ENCODE results near the gene PRKAA1. TPM values are rescaled to one million over a fixed set of nuclear protein-coding genes. Genes with fewer than 3 reads are reported as not detected.
"Not testable (repeated sequence)": the region's sequence is repeated elsewhere in the genome, so short reads cannot be mapped to it uniquely, and the experiment has no call there.

PRKAA1 gene
- total RNA-seq, 4 donors from 2014 or later = 79.3 to 262 (median 112) TPM

DNA sequence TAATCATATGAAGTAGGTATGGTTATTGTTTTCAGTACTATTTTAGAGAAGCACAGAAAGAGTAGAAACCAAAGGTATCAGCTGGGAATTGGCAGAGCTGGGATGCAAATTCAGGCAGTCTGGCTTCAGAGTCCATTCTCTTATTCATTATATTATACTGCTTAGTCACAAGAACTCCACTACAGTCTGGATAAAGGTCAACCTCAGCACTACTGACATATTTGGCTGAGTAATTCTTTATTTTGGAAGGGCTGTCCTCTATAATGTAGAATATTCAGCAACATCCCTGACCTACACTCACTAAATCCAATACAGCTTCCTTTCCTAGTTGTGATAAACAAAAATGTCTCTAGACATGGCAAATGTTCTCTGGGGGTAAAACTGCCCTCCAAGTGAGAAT lies 80.9 kb downstream of the PRKAA1 start:
- DNase-seq = no peak
- H3K4me3 ChIP-seq = no peak overlapping the region
- in situ Hi-C loops (cut with MboI; ENCODE audit: low pct_ligation_motif_present in 1 of 4, low pct_unique_long_range_greater_than_20kb in 1 of 4, low sequenced_read_pairs in 3 of 4) (no loop called here), intact Hi-C loops (cut with DNase I; ENCODE audit: low total_unique reads) (no loop called here)
- H3K36me3 ChIP-seq = peaks cover 0 to 15% (median 0%) of the 10 kb centered on the region in 4 donors
- H3K27me3 ChIP-seq = no peaks in the 10 kb centered on the region
- H3K9me3 ChIP-seq = peaks cover 3 to 7% of the 10 kb centered on the region in 2 donors
- H3K27ac ChIP-seq = peak overlapping the region in 2 of 4 donors; percentile 7 to 20
- H3K4me1 ChIP-seq = peaks cover 0 to 39% (median 4%) of the 10 kb centered on the region in 4 donors
- TF ChIP-seq POLR2A (IDR thresholded peaks at IDR 0.05) = no peak
- TF ChIP-seq EP300 (IDR thresholded peaks at IDR 0.05; ENCODE audit: low read depth) = no peak
- TF ChIP-seq, protein P1, sequence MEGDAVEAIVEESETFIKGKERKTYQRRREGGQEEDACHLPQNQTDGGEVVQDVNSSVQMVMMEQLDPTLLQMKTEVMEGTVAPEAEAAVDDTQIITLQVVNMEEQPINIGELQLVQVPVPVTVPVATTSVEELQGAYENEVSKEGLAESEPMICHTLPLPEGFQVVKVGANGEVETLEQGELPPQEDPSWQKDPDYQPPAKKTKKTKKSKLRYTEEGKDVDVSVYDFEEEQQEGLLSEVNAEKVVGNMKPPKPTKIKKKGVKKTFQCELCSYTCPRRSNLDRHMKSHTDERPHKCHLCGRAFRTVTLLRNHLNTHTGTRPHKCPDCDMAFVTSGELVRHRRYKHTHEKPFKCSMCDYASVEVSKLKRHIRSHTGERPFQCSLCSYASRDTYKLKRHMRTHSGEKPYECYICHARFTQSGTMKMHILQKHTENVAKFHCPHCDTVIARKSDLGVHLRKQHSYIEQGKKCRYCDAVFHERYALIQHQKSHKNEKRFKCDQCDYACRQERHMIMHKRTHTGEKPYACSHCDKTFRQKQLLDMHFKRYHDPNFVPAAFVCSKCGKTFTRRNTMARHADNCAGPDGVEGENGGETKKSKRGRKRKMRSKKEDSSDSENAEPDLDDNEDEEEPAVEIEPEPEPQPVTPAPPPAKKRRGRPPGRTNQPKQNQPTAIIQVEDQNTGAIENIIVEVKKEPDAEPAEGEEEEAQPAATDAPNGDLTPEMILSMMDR (IDR thresholded peaks at IDR 0.05) = no peak
- TF ChIP-seq POLR2AphosphoS5 (IDR thresholded peaks at IDR 0.05) = no peak

DNA sequence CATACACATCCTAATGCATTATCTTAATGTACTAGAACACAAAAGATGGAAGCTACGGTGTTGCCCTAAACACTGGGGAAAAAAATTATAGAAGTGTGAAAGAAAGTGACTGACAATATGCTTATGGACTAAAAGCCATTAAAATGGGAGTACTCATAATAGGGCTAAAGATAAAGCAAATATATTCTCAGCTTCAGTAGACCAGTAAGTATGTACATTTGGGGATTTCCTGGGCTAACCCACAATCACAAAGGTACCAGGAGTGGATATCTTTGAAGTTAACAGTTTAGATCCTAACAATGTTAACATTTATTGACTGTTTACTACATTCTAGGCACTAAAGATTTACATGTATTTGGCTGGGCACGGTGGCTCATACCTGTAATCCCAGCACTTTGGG lies 81.6 kb downstream of the PRKAA1 start:
- no peak overlapping the region for H3K27ac ChIP-seq
- 75 to 100% methylated on average over 1 to 2 of the region's 2 CpGs for WGBS, 2 donors (ENCODE audit: low coverage in 1 of 2)

DNA sequence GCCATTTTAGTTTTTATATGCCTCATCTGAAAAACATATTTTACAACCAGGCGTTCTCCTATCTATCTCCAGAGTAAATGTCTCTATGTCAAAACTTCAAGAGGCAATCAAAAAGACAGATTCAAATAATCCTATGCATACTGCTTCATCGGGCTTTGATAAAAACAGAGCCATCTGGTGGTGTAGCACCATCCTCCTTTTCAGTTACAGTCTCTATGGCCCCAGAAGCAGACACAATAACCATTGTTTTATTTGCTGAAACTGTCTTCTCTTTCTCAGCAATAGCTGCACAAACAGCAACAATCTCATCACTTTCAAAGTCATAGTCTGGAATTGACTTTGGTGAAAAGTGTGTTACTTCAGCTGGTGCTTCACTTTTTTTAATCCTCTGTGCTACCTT lies 82.2 kb downstream of the PRKAA1 start:
- Histone ChIP-seq H3K27ac (no peak overlapping the region), H3K36me3 (peaks cover 0 to 10% (median 1%) of the 10 kb centered on the region in 4 donors), H3K4me1 (peaks cover 0 to 39% (median 4%) of the 10 kb centered on the region in 4 donors), H3K27me3 (no peaks in the 10 kb centered on the region), H3K9me3 (peaks cover 0 to 4% of the 10 kb centered on the region in 2 donors), H3K4me3 (no peak overlapping the region)
- no peak for DNase-seq
- 0 to 13% methylated on average over 1 to 2 of the region's 2 CpGs for WGBS, 2 donors (ENCODE audit: low coverage in 1 of 2)
- intact Hi-C loops (cut with DNase I; ENCODE audit: low total_unique reads) (no loop called here), in situ Hi-C loops (cut with MboI; ENCODE audit: low pct_ligation_motif_present in 1 of 4, low pct_unique_long_range_greater_than_20kb in 1 of 4, low sequenced_read_pairs in 3 of 4) (no loop called here)
- TF ChIP-seq, protein P1 (IDR thresholded peaks at IDR 0.05) = peak in 1 of 5 experiments; percentile 18
- TF ChIP-seq POLR2AphosphoS5 (IDR thresholded peaks at IDR 0.05) = no peak

More for the DNA sequence above, 81.6 kb downstream of the PRKAA1 start:
- intact Hi-C loops (cut with DNase I; ENCODE audit: low total_unique reads) = no loop called here
- H3K36me3 ChIP-seq = peaks cover 0 to 15% (median 0%) of the 10 kb centered on the region in 4 donors
- in situ Hi-C loops (cut with MboI; ENCODE audit: low pct_ligation_motif_present in 1 of 4, low pct_unique_long_range_greater_than_20kb in 1 of 4, low sequenced_read_pairs in 3 of 4) = no loop called here
- DNase-seq = no peak
- no peaks in the 10 kb centered on the region for H3K27me3 ChIP-seq
- TF ChIP-seq, protein P1 (IDR thresholded peaks at IDR 0.05) = no peak
- no peak for TF ChIP-seq POLR2A (IDR thresholded peaks at IDR 0.05)
- no peak for TF ChIP-seq POLR2AphosphoS5 (IDR thresholded peaks at IDR 0.05)
- TF ChIP-seq EP300 (IDR thresholded peaks at IDR 0.05; ENCODE audit: low read depth) = no peak
- no peak overlapping the region for H3K4me3 ChIP-seq
- H3K9me3 ChIP-seq = peaks cover 0 to 3% of the 10 kb centered on the region in 2 donors
- H3K4me1 ChIP-seq = peaks cover 0 to 39% (median 4%) of the 10 kb centered on the region in 4 donors

DNA sequence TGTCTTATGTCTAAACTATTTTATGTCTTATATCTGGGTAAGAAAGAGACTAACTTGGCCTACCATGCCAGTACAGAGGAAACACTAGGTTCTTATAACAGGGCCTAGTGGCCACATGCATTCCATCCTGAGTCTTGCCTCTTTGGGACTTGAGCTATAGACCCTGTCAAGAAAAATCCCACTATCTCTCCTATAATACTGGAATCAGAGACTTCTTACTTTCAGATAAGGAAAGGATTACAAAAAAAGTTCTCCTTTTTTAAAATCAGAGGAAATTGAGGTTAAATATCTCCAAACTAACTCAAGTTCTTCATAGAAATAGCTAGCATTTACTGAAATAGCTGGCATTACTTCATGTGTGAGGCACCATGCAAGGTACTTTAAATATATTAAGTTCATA lies 84.2 kb downstream of the PRKAA1 start:
- TF ChIP-seq POLR2A (IDR thresholded peaks at IDR 0.05) = no peak
- TF ChIP-seq, protein P1 (IDR thresholded peaks at IDR 0.05) = no peak
- TF ChIP-seq POLR2AphosphoS5 (IDR thresholded peaks at IDR 0.05) = no peak
- TF ChIP-seq EP300 (IDR thresholded peaks at IDR 0.05; ENCODE audit: low read depth) = no peak

DNA sequence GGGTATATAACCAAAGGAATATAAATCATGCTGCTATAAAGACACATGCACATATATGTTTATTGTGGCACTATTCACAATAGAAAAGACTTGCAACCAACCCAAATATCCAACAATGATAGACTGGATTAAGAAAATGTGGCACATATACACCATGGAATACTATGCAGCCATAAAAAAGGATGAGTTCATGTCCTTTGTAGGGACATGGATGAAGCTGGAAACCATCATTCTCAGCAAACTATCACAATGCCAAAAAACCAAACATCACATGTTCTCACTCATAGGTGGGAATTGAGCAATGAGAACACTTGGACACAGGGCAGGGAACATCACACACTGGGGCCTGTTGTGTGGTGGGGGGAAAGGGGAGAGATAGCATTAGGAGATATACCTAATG lies 87.6 kb downstream of the PRKAA1 start:
- H3K4me1 ChIP-seq; DNase-seq; in situ Hi-C loops (cut with MboI; ENCODE audit: low pct_ligation_motif_present in 1 of 4, low pct_unique_long_range_greater_than_20kb in 1 of 4, low sequenced_read_pairs in 3 of 4); H3K27ac ChIP-seq; intact Hi-C loops (cut with DNase I; ENCODE audit: low total_unique reads); H3K9me3 ChIP-seq; H3K27me3 ChIP-seq; H3K4me3 ChIP-seq: not testable (repeated sequence)
- peaks cover 0 to 12% (median 5%) of the 10 kb centered on the region in 4 donors for H3K36me3 ChIP-seq

More for the DNA sequence above, 84.2 kb downstream of the PRKAA1 start:
- Histone ChIP-seq H3K27ac (no peak overlapping the region), H3K4me1 (peaks cover 0 to 25% (median 0%) of the 10 kb centered on the region in 4 donors), H3K27me3 (no peaks in the 10 kb centered on the region), H3K36me3 (peaks cover 0 to 11% (median 5%) of the 10 kb centered on the region in 4 donors), H3K4me3 (no peak overlapping the region), H3K9me3 (peaks cover 0 to 9% of the 10 kb centered on the region in 2 donors)
- intact Hi-C loops (cut with DNase I; ENCODE audit: low total_unique reads) = no loop called here
- DNase-seq = no peak
- in situ Hi-C loops (cut with MboI; ENCODE audit: low pct_ligation_motif_present in 1 of 4, low pct_unique_long_range_greater_than_20kb in 1 of 4, low sequenced_read_pairs in 3 of 4) = no loop called here
